Vagina (tissue), 2 donors: ENCODE results near the gene PPP1CA.

Source experiments
- CTCF ChIP-seq, 3 experiments: fragments of 450-650 bp in 2 of 3; fragments of 200-600 bp in 1 of 3; sonication (generic) in 1 of 3; IDR thresholded peaks; one replicate each; pipeline ENCODE4 v1.5.1; 2017 to 2019; ENCODE audit warnings: antibody characterized with exemption in 3 of 3, mild to moderate bottlenecking in 2 of 3, moderate library complexity in 2 of 3
- POLR2A ChIP-seq, 2 donors: fragments of 450-650 bp; IDR thresholded peaks; one replicate each; pipeline ENCODE4 v1.6.1; 2017; ENCODE audit warnings: antibody characterized with exemption in 2 of 2, mild to moderate bottlenecking in 2 of 2, moderate library complexity in 2 of 2
- POLR2AphosphoS5 ChIP-seq, 2 donors: sonication (generic); formaldehyde crosslinking; IDR thresholded peaks; one replicate each; pipeline ENCODE4 v1.9.0; 2017; ENCODE audit warnings: antibody characterized with exemption in 2 of 2, mild to moderate bottlenecking in 2 of 2, low read depth in 1 of 2; ENCODE audit not compliant: insufficient read depth in 1 of 2

GRCh38 chr11:67423891-67424613 is 22.4 kb upstream of the PPP1CA start:
- no peak for TF ChIP-seq POLR2A (IDR thresholded peaks at IDR 0.05)
- no peak for TF ChIP-seq CTCF (IDR thresholded peaks at IDR 0.05)
- TF ChIP-seq POLR2AphosphoS5 (IDR thresholded peaks at IDR 0.05; ENCODE audit: insufficient read depth in 1 of 2, low read depth in 1 of 2) = no peak
